ENCODE data around the gene NCK1.

Gene NCK1

GRCh38 chr3:136989781-136990524 lies 127.9 kb downstream of the NCK1 start:
- no peak for DNase-seq

DNA sequence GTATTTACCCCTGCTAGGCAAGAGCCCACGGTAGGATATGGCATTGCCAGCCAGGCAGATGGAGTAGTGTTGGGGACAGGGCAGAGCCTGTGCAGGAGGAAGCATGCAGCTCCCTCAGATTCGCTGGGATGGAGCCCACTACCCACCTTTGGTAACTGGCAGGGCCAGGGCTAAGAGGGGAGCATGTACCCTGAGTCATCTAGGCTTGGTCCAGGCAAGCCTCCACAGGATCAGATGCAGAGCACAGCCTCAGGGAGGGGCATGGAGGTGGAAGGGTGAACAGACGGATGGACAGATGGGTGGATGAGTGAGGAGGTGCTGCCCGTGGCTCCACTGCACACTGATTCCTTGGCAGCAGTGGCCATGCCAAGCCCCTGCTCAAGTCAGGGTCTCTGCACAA lies 128.8 kb downstream of the NCK1 start:
- no peak for DNase-seq

DNA sequence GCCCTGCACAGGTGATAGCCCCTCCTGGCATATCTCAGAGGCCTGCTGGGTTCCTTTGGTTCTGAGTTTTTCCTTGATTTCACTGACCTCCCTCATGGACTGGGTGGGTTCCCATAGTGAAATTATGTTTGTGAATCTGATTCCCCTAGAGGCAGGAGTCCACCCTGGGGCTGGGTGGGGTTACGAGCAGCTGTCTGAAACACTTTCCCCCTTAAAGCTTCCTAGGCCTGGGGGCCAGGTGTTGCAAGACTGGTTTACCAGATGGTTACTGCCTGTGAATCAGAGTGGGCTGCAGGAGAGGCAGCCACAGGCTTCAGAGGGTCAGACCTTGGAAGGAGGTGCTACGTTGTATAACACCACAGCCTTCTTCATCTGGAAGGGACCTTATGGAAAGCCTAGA lies 130.1 kb downstream of the NCK1 start:
- no peak for DNase-seq

- DNase-seq: no peak
Observed at GRCh38 chr3:136994772-136995516, 132.9 kb downstream of the NCK1 start.

- no peak for DNase-seq
Observed at GRCh38 chr3:136995652-136996051, 133.6 kb downstream of the NCK1 start.

Measured in central memory CD4-positive, alpha-beta T cell (primary cell).